HL-60 (cell line): ENCODE measurements around the gene TBX15.

Source experiments
- CTCF ChIP-seq: IDR thresholded peaks from one replicate; pipeline ENCODE4 v1.5.1; 2011; ENCODE audit warnings: low read length, control low read depth, inconsistent platforms; ENCODE audit not compliant: insufficient read depth
- GABPA ChIP-seq: IDR thresholded peaks from 2 replicates; pipeline ENCODE4 v1.6.1; 2012; ENCODE audit warnings: low read depth
- POLR2AphosphoS5 ChIP-seq: IDR thresholded peaks from 2 replicates; pipeline ENCODE4 v1.6.1; 2012; ENCODE audit warnings: low read depth
- REST ChIP-seq: IDR thresholded peaks from 2 replicates; pipeline ENCODE4 v1.6.1; 2012; ENCODE audit warnings: low read depth; ENCODE audit not compliant: insufficient replicate concordance
- SPI1 ChIP-seq: IDR thresholded peaks from 2 replicates; pipeline ENCODE4 v1.6.1; 2012; ENCODE audit warnings: low read depth, mild to moderate bottlenecking, borderline replicate concordance

- TF ChIP-seq POLR2AphosphoS5 (no peak), CTCF (no peak), REST (no peak), GABPA (no peak), SPI1 (no peak)
Measured at GRCh38 chr1:118949315-118949714, 38.8 kb downstream of the TBX15 start.
